ENCODE data around the gene SLC46A1.

DNA sequence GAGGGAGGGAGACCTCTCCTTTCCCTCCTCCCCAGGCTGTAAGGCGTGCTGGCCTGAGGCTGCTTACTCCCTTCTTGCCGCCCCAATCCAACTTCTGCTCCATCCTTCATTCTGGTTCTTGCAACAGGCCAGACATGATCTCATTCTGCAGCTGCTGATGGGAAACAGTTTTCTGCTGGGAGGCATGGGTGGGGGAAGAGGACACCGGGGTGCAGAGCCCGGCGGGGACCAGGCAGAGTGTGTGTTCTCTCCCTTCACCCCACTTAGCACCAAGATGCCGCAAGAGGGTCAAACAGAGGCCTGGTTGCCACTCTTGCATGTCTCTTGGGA is 33.1 kb downstream of the SLC46A1 start:
- TF ChIP-seq, protein P1, sequence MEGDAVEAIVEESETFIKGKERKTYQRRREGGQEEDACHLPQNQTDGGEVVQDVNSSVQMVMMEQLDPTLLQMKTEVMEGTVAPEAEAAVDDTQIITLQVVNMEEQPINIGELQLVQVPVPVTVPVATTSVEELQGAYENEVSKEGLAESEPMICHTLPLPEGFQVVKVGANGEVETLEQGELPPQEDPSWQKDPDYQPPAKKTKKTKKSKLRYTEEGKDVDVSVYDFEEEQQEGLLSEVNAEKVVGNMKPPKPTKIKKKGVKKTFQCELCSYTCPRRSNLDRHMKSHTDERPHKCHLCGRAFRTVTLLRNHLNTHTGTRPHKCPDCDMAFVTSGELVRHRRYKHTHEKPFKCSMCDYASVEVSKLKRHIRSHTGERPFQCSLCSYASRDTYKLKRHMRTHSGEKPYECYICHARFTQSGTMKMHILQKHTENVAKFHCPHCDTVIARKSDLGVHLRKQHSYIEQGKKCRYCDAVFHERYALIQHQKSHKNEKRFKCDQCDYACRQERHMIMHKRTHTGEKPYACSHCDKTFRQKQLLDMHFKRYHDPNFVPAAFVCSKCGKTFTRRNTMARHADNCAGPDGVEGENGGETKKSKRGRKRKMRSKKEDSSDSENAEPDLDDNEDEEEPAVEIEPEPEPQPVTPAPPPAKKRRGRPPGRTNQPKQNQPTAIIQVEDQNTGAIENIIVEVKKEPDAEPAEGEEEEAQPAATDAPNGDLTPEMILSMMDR (IDR thresholded peaks at IDR 0.05): no peak
- TF ChIP-seq POLR2A (IDR thresholded peaks at IDR 0.05): no peak
